Activated CD8-positive, alpha-beta memory T cell treated with anti-CD3 and anti-CD28 coated beads, Interleukin-2, amount 50 U/mL, for 24 hours (primary cell): ENCODE results near the gene SOWAHA.
A peak's percentile ranks its signal among the peaks of the same experiment; 100 is the strongest.

ENCODE experiments used
- DNase-seq: peaks from one replicate; pipeline ENCODE4 v3.0.0-alpha.2; 2020; ENCODE audit errors: extremely low read depth

SOWAHA gene

DNA sequence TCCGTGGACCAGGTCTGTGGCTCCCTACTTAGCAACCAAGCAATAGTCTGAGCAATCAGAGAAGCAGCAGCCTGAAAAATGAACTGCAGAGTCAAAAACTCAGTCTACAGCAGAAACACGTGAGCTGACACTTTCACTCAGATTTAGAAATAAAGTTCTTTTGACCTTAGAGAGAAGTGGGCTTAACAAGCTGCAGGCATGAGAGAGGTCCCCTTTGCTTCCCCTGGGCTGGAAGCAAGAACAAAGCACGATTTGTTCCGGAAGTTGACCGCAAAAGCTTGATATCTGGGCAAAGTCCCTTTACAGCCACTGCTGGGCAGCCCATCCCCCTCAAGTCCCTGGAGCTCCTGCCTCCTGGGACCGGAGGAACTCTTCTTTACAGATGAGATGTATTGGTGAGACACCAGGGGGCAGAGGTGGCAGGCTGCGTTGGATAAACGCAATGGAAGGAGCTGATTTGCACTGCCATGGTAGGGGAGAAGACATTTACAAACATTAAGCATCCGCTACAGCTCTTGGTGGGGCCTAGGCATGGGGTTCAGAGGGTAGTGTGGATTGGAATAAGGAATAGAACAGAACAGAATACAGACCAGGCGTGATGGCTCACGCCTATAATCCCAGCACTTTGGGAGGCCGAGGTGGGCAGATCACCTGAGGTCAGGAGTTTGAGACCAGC, 5.8 kb upstream of the SOWAHA start:
- DNase-seq: no peak

DNA sequence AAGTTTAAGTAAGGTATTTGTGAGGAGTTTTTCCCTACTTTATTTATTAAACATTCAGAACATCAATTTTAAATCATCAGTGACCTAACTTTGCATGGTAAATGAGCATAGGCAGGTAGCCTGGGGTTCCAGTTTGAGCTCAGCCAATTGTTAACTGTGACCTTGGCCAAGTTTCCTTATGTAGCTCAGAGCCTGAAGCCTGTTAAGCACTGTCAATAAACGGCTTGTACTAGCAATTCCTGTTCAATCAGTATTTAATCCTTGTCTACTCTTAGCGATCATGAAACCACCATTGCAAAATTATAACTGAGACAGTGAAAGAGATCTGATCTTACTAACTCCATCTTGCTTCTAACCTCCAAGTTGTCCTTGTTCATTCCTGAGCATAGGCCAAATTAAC, 4.7 kb upstream of the SOWAHA start:
- no peak for DNase-seq

DNA sequence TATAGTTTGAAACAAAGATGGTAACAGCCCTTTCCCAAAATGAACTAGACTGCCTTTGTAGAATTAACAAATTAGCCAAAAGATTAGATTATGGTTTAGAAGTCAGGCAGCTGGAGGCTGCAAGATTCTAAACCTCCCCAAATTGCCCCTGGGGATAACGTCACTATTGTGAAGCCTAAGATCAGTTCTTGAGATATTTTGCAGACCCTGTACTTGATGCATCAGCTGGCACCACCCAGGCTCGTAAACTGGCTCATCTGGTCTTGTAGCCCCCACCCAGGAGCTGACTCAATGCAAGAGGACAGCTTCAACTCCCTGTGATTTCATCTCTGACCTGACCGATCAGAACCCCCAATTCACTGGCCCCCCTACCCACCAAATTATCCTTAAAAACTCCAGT, 4.2 kb upstream of the SOWAHA start:
- no peak for DNase-seq

DNA sequence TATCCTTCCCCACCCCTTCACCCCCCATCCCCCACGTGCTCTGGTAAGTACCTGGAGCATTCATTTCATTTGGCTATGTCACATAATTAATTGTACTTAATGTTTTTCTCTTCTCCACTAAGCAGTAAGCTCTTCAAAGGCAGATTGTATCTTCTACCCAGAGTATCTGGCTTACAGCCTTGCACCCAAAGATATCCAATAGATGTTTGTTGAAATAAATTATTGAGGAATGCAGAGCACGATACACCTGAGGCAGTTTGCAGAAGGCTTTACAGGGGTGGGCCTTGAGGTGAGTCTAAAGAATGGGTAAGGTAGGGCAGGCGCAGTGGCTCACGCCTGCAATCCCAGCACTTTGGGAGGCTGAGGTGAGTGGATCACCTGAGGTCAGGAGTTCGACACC, 2.5 kb upstream of the SOWAHA start:
- no peak for DNase-seq

GRCh38 chr5:132812123-132812765, 858 bp upstream of the SOWAHA start:
- DNase-seq: no peak

DNA sequence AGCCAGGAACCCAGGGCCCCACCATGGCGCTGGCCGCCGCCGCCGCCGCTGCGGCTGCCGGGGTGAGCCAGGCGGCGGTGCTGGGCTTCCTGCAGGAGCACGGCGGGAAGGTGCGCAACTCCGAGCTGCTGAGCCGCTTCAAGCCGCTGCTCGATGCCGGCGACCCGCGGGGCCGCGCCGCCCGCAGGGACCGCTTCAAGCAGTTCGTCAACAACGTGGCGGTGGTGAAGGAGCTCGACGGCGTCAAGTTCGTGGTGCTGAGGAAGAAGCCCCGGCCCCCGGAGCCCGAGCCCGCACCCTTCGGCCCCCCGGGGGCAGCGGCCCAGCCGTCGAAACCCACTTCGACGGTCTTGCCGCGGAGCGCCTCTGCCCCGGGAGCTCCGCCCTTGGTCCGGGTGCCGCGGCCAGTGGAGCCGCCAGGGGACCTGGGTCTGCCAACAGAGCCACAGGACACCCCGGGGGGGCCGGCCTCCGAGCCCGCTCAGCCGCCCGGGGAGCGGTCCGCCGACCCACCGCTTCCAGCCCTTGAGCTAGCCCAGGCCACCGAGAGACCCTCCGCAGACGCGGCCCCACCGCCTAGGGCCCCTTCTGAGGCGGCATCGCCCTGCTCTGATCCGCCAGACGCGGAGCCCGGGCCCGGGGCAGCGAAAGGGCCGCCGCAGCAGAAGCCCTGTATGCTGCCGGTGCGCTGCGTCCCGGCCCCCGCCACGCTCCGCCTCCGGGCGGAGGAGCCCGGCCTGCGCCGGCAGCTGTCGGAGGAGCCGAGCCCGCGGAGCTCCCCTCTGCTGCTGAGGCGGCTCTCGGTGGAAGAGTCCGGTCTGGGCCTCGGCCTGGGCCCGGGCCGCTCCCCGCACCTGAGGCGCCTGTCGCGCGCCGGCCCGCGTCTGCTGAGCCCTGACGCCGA, 749 bp downstream of the SOWAHA start:
- DNase-seq: no peak

DNA sequence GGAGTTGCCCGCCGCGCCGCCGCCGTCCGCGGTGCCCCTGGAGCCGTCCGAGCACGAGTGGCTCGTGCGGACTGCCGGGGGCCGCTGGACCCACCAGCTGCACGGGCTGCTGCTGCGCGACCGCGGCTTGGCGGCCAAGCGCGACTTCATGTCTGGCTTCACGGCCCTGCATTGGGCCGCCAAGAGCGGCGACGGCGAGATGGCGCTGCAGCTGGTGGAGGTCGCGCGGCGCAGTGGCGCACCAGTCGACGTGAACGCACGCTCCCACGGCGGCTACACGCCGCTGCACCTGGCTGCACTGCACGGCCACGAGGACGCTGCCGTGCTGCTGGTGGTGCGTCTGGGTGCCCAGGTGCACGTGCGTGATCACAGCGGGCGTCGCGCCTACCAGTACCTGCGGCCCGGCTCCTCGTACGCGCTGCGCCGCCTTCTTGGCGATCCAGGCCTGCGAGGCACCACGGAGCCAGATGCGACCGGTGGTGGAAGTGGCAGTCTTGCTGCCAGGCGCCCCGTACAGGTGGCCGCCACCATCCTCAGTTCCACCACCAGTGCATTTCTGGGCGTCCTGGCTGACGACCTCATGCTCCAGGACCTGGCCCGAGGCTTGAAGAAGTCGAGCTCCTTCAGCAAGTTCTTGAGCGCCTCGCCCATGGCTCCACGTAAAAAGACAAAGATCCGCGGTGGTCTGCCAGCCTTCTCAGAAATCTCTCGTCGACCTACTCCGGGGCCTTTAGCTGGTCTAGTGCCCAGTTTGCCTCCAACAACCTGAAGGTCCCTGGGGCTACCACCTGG, 1.6 kb downstream of the SOWAHA start:
- no peak for DNase-seq

DNA sequence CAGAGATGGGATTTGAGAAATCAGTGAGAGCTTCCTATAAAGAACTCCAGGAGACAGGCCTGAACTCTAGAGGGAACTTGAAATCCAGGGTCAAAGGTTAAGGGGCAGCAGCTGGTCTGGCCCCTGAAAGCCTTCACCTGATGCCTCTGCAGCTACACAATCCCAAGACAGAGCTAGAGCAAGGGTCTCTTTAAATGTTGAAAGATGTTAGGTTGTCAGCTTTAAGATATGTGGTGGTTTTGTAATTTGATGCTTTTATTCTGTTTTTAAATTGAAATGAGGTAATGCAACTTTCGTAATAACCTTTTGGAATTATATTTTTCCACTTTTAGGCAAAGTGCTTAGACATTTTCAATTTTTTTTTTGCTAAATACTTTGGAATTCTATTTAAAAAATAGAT, 2.4 kb downstream of the SOWAHA start:
- no peak for DNase-seq

DNA sequence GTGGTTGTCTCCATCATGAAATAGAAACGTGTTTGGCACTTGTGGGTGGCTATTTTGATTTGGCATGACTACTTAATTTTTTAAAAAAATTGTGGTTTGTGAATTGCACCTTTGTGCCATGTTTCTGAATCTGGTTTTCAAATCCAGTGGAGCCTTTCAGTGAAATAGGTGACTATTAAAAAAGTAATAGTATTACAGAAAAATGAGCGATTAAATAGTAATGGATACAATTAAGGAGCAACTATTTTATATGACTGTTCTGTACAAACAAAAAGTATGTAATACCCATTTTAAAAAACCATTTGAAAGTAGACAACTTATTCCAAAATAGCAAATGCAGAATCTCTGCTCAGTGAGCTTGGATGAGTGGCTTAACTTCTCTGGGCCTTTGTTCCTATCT, 3.0 kb downstream of the SOWAHA start:
- no peak for DNase-seq

DNA sequence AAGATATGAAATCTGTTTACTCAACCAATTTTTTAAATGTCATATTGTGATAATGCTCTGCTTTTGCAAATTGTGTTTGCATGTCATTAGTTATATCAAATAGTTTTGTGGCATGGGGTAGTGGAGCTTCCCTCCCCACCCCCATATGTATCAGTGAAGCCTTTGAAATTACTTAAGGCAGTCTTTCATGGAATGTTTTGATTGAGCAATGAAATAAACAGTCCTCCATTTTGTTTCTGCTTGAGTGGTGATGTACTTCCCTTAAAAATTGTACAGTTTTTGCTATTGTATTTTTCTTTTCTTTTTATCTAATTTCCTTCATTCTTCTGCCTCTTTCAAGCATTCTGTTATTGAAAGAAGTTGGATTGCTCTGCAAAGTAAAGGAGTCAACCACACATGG, 3.5 kb downstream of the SOWAHA start:
- DNase-seq: no peak

- no peak for DNase-seq
Observed at GRCh38 chr5:132817011-132817410, 3.9 kb downstream of the SOWAHA start.

GRCh38 chr5:132819468-132819867, 6.4 kb downstream of the SOWAHA start:
- DNase-seq: no peak

DNA sequence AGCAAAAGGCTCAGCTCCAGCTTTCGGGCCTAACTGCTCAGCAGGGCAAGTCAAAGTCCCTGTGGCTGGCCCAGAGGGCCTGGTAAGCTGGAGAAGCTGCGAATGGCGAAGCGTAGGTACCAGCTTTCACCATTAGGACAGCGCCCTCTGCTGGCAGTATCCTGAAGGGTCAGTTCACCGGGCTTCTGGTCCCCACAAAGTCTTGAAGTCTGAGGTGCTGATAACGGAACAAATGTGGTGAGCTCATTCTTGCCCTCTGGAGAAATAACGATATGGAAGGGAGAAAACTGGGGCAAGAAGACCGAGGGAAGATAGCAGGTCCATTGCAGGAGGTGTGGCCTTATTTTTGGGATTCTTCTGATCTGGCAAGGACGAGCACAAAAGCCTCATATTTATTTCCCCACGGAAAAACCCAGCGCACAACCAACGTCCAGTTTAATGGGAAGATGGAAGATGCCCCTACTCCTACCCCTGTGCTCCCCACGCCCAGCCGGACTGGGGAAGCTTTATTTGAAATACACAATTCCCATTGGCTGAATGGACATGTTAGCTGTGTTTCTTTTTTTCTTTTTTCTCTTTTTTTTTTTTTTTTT, 7.2 kb downstream of the SOWAHA start:
- peak; percentile 79 for DNase-seq

DNA sequence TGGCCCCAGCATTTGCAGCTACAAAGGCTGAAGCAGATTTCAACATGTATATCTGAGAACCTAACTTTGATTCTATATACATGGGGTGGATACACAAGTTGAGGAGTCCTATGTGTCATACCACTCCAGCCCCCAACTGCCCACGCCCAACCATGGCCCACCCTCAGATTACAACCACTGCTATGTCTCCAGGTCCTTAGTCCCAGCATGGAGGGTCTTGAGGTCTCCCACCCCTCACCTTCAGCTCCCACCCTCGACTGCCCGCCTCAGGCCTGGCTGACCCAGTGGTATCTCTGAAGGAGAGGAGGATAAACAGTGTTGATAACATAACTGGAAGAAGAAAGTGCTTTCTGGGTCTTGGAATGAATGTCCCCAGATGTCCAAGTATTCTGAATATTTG, 8.2 kb downstream of the SOWAHA start:
- DNase-seq: no peak

- no peak for DNase-seq
Observed at GRCh38 chr5:132821791-132822190, 8.7 kb downstream of the SOWAHA start.

DNA sequence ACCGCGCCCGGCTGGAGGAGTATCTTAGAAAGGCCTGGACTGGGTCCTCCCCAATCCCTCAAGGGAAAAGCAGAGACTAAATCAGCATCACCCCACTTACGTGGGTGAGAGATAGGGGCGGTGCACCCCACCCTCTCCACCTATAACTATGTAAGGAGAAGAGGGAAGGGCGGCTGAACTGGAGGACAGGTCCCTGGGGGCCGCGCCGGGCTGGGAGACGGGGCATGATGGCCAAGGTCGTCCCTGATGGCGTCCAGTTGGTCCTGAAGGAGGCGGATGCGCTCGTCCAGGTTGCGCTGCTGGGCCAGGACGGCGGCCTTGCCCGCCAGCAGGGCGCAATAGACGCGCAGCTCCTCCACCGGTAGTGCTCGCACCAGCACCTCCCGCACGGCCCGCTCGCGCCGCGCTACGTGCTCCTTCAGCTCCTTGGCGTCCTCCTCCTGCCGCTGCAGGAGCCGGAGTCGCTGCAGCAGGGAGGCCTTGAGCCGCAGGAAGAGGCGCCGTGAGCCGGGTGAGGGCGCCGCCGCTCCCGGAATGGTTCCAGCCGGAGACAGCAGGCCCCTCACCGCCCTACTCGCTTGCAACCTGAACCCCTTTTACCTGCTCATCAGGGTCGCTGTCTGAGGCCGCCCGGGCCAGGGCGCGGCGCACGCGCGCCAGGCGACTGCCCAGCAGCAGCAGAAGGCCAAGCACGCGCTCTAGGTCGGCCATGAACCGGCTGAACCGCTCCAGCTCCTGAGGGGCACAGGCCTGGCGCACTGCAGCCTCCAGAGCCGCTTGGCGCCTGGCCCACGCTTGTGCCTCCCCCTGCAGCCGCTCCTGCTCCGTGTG, 9.8 kb downstream of the SOWAHA start:
- no peak for DNase-seq

GRCh38 chr5:132823481-132824050, 10.5 kb downstream of the SOWAHA start:
- no peak for DNase-seq

- DNase-seq: no peak
Observed at GRCh38 chr5:132824426-132824825, 11.3 kb downstream of the SOWAHA start.

- no peak for DNase-seq
Observed at GRCh38 chr5:132825033-132825833, 12.1 kb downstream of the SOWAHA start.
